Measurements from ENCODE around the gene GPANK1. TPM values are rescaled to one million over a fixed set of nuclear protein-coding genes. Genes with fewer than 3 reads are reported as not detected.
A peak's percentile ranks its signal among the peaks of the same experiment; 100 is the strongest.

GPANK1 gene
- total RNA-seq, 4 donors from 2014 or later = 6.9 to 16.0 (median 10.9) TPM

GRCh38 chr6:31680226-31681134 is 15.7 kb upstream of the GPANK1 start, which contains the start of gene LY6G5C:
Gene LY6G5C, minus strand, starts transcription at chr6:31681067. Its CDS starts 694 bp downstream, at chr6:31680373.
- 5 to 6% methylated on average over 15 of the region's 17 CpGs for WGBS, 2 donors
- peak; percentile 33 for DNase-seq
- Histone ChIP-seq H3K4me1 (peaks cover 4 to 36% (median 16%) of the 10 kb centered on the region in 3 donors), H3K27ac (peak within 1 kb of the TSS; percentile 65 to 85 (median 74)), H3K27me3 (no peaks in the 10 kb centered on the region), H3K36me3 (peaks cover 0 to 14% (median 0%) of the 10 kb centered on the region in 3 donors), H3K9me3 (no peaks in the 10 kb centered on the region), H3K4me3 (peak within 1 kb of the TSS; percentile 43 to 69 (median 62))
- TF ChIP-seq CTCF (IDR thresholded peaks at IDR 0.05) (peak; percentile 38 to 85 (median 73)), POLR2A (IDR thresholded peaks at IDR 0.05) (no peak)
- intact Hi-C loops (cut with DNase I) = loop anchor here (10.0 kb wide), 1 partner anchor 154 kb away; no protein-coding TSS in a partner anchor

- intact Hi-C loops (cut with DNase I) = loop anchor here (5.0 kb wide), 1 partner anchor 89 kb away; no protein-coding TSS in a partner anchor
- TF ChIP-seq CTCF (IDR thresholded peaks at IDR 0.05) = no peak
- no peak for TF ChIP-seq POLR2A (IDR thresholded peaks at IDR 0.05)
- Histone ChIP-seq H3K9me3 (no peaks in the 10 kb centered on the region), H3K36me3 (peaks cover 0 to 20% (median 0%) of the 10 kb centered on the region in 3 donors), H3K27ac (no peak overlapping the region), H3K27me3 (no peaks in the 10 kb centered on the region), H3K4me1 (peaks cover 1 to 25% (median 16%) of the 10 kb centered on the region in 3 donors), H3K4me3 (no peak overlapping the region)
- no peak for DNase-seq
- 67 to 74% methylated on average over 8 of the region's 8 CpGs for WGBS, 2 donors
Measured at GRCh38 chr6:31677955-31678354, 13.2 kb upstream of the GPANK1 start.

- H3K4me3 ChIP-seq = no peak overlapping the region
- no peaks in the 10 kb centered on the region for H3K27me3 ChIP-seq
- no peak overlapping the region for H3K27ac ChIP-seq
- H3K9me3 ChIP-seq = no peaks in the 10 kb centered on the region
- no peak for DNase-seq
- TF ChIP-seq CTCF (IDR thresholded peaks at IDR 0.05) (no peak), POLR2A (IDR thresholded peaks at IDR 0.05) (no peak)
- H3K36me3 ChIP-seq = peaks cover 4 to 30% (median 7%) of the 10 kb centered on the region in 3 donors
- 33 to 66% methylated on average over 6 of the region's 6 CpGs for WGBS, 2 donors
- intact Hi-C loops (cut with DNase I) = loop anchor here (5.0 kb wide), 1 partner anchor 90 kb away; no protein-coding TSS in a partner anchor
- H3K4me1 ChIP-seq = peaks cover 0 to 20% (median 16%) of the 10 kb centered on the region in 3 donors
Measured at GRCh38 chr6:31676904-31677303, 12.1 kb upstream of the GPANK1 start.

GRCh38 chr6:31676322-31676903 is 11.6 kb upstream of the GPANK1 start:
- no peak overlapping the region for H3K4me3 ChIP-seq
- peaks cover 0 to 15% (median 12%) of the 10 kb centered on the region in 3 donors for H3K4me1 ChIP-seq
- no peak overlapping the region for H3K27ac ChIP-seq
- 68 to 77% methylated on average over 4 of the region's 4 CpGs for WGBS, 2 donors
- TF ChIP-seq POLR2A (IDR thresholded peaks at IDR 0.05) (no peak), CTCF (IDR thresholded peaks at IDR 0.05) (no peak)
- H3K36me3 ChIP-seq = peaks cover 9 to 35% (median 12%) of the 10 kb centered on the region in 3 donors
- H3K9me3 ChIP-seq = no peaks in the 10 kb centered on the region
- H3K27me3 ChIP-seq = no peaks in the 10 kb centered on the region
- intact Hi-C loops (cut with DNase I) = loop anchor here (5.0 kb wide), 1 partner anchor 91 kb away; no protein-coding TSS in a partner anchor
- no peak for DNase-seq

Measured in esophagus squamous epithelium (tissue), 5 donors.